ENCODE results near the gene HTRA2. TPM values are rescaled to one million over a fixed set of nuclear protein-coding genes. Genes with fewer than 3 reads are reported as not detected.

The HTRA2 gene
- total and polyA plus RNA-seq, 2 experiments from 2014 or later: 34.0 to 35.2 TPM

- DNase-seq: no peak
- no peaks in the 10 kb centered on the region for H4K20me1 ChIP-seq (ENCODE audit: insufficient read depth)
- WGBS, 2 experiments (ENCODE audit: low coverage in 1 of 2, low lambda C conversion rate in 2 of 2, missing lambda C conversion rate in 2 of 2): 49 to 50% methylated on average over 19 of the region's 19 CpGs
- H3K27me3 ChIP-seq (replicated peaks; ENCODE audit: insufficient read depth): no peaks in the 10 kb centered on the region
- H3K4me1 ChIP-seq (ENCODE audit: insufficient read depth): peaks cover 9% of the 10 kb centered on the region; the same call in 1 of the 2 replicates
- no peaks in the 10 kb centered on the region for H3K79me2 ChIP-seq (ENCODE audit: insufficient read depth)
- H2AFZ ChIP-seq: peak overlapping the region; percentile 68
- in situ Hi-C loops (cut with MboI): no loop called here
- H3K9me3 ChIP-seq (ENCODE audit: low read depth): no peaks in the 10 kb centered on the region
- H3K9ac ChIP-seq: no peak overlapping the region
- peak overlapping the region; percentile 68 for H3K4me3 ChIP-seq
- H3K9me2 ChIP-seq (ENCODE audit: insufficient read depth): no peaks in the 10 kb centered on the region
- no peaks in the 10 kb centered on the region for H3F3A ChIP-seq (ENCODE audit: insufficient read depth)
- peaks cover under 1% of the 10 kb centered on the region; the same call in 1 of the 2 replicates for H3K36me3 ChIP-seq (ENCODE audit: low read depth)
- TF ChIP-seq EZH2 (IDR thresholded peaks at IDR 0.05; ENCODE audit: insufficient read depth, poor library complexity, severe bottlenecking): no peak
- TF ChIP-seq EZH2phosphoT487 (IDR thresholded peaks at IDR 0.05; ENCODE audit: insufficient read depth, low read depth): no peak
- no peak overlapping the region for H3K27ac ChIP-seq
- H3K4me2 ChIP-seq (ENCODE audit: unreplicated experiment): peak overlapping the region; percentile 96
Measured at GRCh38 chr2:74496997-74497776, 32.5 kb upstream of the HTRA2 start.

DNA sequence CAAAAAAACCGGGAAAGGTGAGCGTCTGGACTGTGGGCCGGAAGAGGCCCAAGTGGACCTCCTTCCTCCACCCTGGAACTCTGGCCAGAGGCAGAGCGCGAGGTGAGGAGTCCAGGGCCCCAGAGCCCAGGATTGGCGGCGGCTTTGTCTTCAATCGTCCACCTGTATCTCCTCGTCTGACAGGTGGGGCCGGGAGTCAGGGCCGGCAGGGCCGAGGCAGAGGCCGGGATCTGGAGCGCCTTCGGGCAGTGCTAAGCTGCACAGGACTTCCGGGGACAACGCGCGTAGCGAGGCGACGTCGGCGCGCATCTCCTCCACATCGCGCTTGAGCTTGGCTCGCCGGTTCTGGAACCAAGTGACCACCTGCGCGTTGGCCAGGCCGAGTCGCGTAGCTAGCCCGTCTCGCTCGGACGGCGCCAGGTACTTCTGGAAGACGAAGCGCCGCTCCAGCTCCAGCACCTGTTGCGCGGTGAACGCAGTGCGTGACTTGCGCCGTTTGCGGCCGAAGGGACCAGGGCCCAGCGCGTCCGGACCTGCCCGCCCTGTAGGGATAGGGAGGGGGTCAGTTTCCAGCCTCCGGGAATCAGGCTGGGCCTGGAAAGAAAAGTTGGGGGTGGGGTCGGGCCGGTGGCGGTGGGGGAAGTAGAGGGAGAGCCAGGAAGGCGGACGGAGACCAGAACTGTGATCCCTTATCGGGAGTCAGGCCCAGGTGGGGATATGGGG, 31.8 kb upstream of the HTRA2 start:
- Histone ChIP-seq H4K20me1 (ENCODE audit: insufficient read depth) (no peaks in the 10 kb centered on the region), H2AFZ (peak overlapping the region; percentile 68), H3K79me2 (ENCODE audit: insufficient read depth) (no peaks in the 10 kb centered on the region), H3K9me3 (ENCODE audit: low read depth) (no peaks in the 10 kb centered on the region), H3F3A (ENCODE audit: insufficient read depth) (no peaks in the 10 kb centered on the region), H3K4me2 (ENCODE audit: unreplicated experiment) (peak overlapping the region; percentile 96), H3K4me1 (ENCODE audit: insufficient read depth) (peaks cover 10% of the 10 kb centered on the region; the same call in 1 of the 2 replicates), H3K4me3 (peak overlapping the region; percentile 68), H3K27ac (no peak overlapping the region), H3K27me3 (replicated peaks; ENCODE audit: insufficient read depth) (no peaks in the 10 kb centered on the region), H3K9me2 (ENCODE audit: insufficient read depth) (no peaks in the 10 kb centered on the region), H3K9ac (no peak overlapping the region), H3K36me3 (ENCODE audit: low read depth) (no peaks in the 10 kb centered on the region; the same call in 1 of the 2 replicates)
- TF ChIP-seq EZH2 (IDR thresholded peaks at IDR 0.05; ENCODE audit: insufficient read depth, poor library complexity, severe bottlenecking) (no peak), EZH2phosphoT487 (IDR thresholded peaks at IDR 0.05; ENCODE audit: insufficient read depth, low read depth) (no peak)
- DNase-seq: peak; percentile 56
- WGBS, 2 experiments (ENCODE audit: low coverage in 1 of 2, low lambda C conversion rate in 2 of 2, missing lambda C conversion rate in 2 of 2): 4 to 6% methylated on average over 49 to 61 of the region's 61 CpGs
- in situ Hi-C loops (cut with MboI): no loop called here

- Histone ChIP-seq H3K9me2 (ENCODE audit: insufficient read depth) (no peaks in the 10 kb centered on the region), H3K9ac (0 out of 2 replicates have a peak overlapping the region, but pooled peaks have one; percentile 4), H3K27ac (no peak overlapping the region), H3K4me2 (ENCODE audit: unreplicated experiment) (peak overlapping the region; percentile 96), H4K20me1 (ENCODE audit: insufficient read depth) (no peaks in the 10 kb centered on the region), H3F3A (ENCODE audit: insufficient read depth) (no peaks in the 10 kb centered on the region), H3K9me3 (ENCODE audit: low read depth) (no peaks in the 10 kb centered on the region), H3K36me3 (ENCODE audit: low read depth) (no peaks in the 10 kb centered on the region; the same call in 1 of the 2 replicates), H2AFZ (peak overlapping the region; percentile 68), H3K4me3 (peak overlapping the region; percentile 68), H3K79me2 (ENCODE audit: insufficient read depth) (no peaks in the 10 kb centered on the region), H3K4me1 (ENCODE audit: insufficient read depth) (peaks cover 10% of the 10 kb centered on the region), H3K27me3 (replicated peaks; ENCODE audit: insufficient read depth) (no peaks in the 10 kb centered on the region)
- TF ChIP-seq EZH2phosphoT487 (IDR thresholded peaks at IDR 0.05; ENCODE audit: insufficient read depth, low read depth) (0 out of 2 replicates have a peak, but pooled peaks have one; percentile 25), EZH2 (IDR thresholded peaks at IDR 0.05; ENCODE audit: insufficient read depth, poor library complexity, severe bottlenecking) (peak; percentile 40)
- peak; percentile 63 for DNase-seq
- WGBS, 2 experiments (ENCODE audit: low coverage in 1 of 2, low lambda C conversion rate in 2 of 2, missing lambda C conversion rate in 2 of 2): 3% methylated on average over 38 to 41 of the region's 41 CpGs
- in situ Hi-C loops (cut with MboI): no loop called here
Measured at GRCh38 chr2:74498500-74499266, 31.1 kb upstream of the HTRA2 start.
